ENCODE data around the gene TST. TPM values are rescaled to one million over a fixed set of nuclear protein-coding genes. Genes with fewer than 3 reads are reported as not detected.

Gene TST
- total and polyA plus RNA-seq, 7 donors: 29.1 to 1,038 (median 31.4) TPM

DNA sequence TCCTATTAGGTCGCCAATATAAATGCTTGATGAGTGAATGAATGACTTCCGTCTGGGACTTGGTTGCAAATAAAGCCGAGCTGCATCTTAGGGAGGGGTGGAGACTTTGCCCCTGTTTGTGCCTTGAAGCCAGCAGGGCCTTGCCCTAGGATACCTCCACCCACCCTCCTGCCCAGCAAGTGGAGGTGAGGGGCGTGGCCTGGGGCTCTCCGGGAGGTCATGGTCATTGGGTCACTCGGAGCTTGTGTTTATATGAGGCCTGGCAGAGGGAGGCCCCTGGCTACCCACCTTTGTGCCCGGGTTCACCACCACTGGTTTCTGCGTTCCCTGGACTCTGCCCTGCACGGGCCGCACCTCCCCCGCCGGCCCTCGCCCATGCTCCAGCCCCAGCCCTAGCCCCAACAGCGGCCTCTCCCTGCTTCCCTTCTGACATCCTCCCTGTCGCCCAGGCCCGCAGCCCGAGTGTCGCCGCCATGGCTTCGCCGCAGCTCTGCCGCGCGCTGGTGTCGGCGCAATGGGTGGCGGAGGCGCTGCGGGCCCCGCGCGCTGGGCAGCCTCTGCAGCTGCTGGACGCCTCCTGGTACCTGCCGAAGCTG is 4.6 kb upstream of the TST start:
- no peak for DNase-seq
- Histone ChIP-seq H3K27ac (no peak overlapping the region), H3K4me3 (no peak overlapping the region), H3K27me3 (no peaks in the 10 kb centered on the region), H3K9me3 (no peaks in the 10 kb centered on the region), H3K4me1 (peaks cover 0 to 28% (median 21%) of the 10 kb centered on the region in 4 donors), H3K36me3 (peaks cover 4 to 49% (median 22%) of the 10 kb centered on the region in 4 donors)
- no peak for TF ChIP-seq EP300 (IDR thresholded peaks at IDR 0.05)
- TF ChIP-seq POLR2A (IDR thresholded peaks at IDR 0.05): no peak
- TF ChIP-seq, protein P1, sequence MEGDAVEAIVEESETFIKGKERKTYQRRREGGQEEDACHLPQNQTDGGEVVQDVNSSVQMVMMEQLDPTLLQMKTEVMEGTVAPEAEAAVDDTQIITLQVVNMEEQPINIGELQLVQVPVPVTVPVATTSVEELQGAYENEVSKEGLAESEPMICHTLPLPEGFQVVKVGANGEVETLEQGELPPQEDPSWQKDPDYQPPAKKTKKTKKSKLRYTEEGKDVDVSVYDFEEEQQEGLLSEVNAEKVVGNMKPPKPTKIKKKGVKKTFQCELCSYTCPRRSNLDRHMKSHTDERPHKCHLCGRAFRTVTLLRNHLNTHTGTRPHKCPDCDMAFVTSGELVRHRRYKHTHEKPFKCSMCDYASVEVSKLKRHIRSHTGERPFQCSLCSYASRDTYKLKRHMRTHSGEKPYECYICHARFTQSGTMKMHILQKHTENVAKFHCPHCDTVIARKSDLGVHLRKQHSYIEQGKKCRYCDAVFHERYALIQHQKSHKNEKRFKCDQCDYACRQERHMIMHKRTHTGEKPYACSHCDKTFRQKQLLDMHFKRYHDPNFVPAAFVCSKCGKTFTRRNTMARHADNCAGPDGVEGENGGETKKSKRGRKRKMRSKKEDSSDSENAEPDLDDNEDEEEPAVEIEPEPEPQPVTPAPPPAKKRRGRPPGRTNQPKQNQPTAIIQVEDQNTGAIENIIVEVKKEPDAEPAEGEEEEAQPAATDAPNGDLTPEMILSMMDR (IDR thresholded peaks at IDR 0.05): no peak
- TF ChIP-seq POLR2AphosphoS5 (IDR thresholded peaks at IDR 0.05): no peak
- intact Hi-C loops (cut with DNase I): no loop called here
- 49 to 73% methylated on average over 34 of the region's 34 CpGs for WGBS, 2 donors

DNA sequence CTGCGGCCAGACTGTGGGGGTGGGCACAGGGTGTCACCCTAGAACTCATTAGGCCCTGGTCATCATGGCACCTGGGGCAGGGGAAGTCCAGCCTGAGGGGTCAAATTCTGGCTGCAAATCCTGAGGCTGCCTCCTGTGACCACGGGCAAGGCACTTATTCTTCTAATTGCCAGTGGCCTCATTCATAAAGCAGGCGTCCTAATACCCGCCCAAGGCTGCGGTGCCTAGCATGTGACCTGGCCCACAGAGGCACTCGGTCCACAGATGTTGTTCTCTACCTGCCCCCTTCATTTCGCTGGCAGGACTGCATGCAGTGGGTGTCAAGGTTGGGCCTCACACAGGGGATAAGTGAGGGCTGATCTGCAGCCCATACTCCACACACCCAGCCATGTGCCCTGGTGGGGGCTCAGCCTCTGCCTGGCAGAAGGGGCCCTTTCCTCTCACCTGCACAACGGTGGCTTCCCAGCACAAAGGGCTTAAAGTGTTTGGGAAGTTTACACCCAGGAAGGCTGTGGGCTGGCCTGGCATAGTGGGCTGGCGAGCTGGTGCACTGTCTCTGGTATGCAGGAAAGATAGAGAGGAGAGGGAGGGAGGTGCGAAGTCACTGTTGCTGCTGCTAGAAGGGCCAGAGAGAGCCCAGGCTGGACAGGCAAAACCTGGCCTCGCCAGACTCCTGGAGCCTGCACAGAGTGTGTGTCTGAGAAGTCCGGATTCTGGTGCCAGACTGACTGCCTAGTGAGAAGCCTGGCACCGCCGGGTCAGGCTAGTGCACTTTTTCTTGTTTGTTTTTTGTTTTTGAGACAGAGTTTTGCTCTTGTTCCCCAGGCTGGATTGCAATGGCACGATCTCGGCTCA is 3.5 kb upstream of the TST start:
- 37 to 71% methylated on average over 16 of the region's 16 CpGs for WGBS, 2 donors
- Histone ChIP-seq H3K4me3 (no peak overlapping the region), H3K36me3 (peaks cover 4 to 39% (median 18%) of the 10 kb centered on the region in 4 donors), H3K4me1 (peaks cover 0 to 39% (median 30%) of the 10 kb centered on the region in 4 donors), H3K9me3 (no peaks in the 10 kb centered on the region), H3K27me3 (no peaks in the 10 kb centered on the region), H3K27ac (no peak overlapping the region)
- TF ChIP-seq POLR2A (IDR thresholded peaks at IDR 0.05): no peak
- no peak for TF ChIP-seq POLR2AphosphoS5 (IDR thresholded peaks at IDR 0.05)
- TF ChIP-seq, protein P1 (IDR thresholded peaks at IDR 0.05): no peak
- no peak for TF ChIP-seq EP300 (IDR thresholded peaks at IDR 0.05)
- DNase-seq: no peak
- intact Hi-C loops (cut with DNase I): no loop called here

DNA sequence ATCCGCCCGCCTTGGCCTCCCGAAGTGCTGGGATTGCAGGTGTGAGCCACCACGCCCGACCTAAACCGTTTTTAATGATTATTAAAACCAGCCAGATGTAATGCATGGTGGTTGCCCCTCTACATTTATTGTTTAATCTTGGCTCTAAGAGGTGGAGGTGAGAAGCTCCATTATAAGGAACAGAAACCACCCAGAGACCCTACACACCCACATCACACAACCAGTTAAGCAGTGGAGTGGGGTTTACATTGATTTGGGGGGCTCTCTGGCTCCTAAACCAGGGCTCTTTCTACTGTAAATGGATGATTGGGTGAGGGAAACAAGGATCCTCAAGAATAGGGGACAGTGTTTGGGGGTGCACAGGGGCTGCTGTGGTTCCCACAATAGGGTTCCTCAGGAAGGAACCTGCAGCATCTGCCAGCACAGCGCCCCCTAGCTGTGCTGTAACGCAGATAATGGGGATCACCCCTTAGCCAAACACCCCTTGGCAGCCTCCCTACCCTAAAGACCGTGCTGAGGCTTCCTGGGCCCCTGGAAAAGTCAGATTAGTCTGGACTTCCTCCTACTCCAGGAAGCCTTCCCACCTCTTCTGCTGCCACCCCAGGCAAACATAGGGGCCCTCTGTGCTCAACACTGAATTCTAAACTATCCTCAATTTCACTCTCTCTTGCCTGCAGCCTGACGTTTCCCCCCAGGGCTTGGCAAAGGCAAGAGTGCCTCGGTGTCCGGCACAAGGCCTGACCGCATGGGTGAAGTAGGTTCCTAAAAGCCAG is 2.6 kb upstream of the TST start:
- no peak for DNase-seq
- Histone ChIP-seq H3K4me3 (no peak overlapping the region), H3K27ac (no peak overlapping the region), H3K9me3 (no peaks in the 10 kb centered on the region), H3K4me1 (peaks cover 0 to 47% (median 38%) of the 10 kb centered on the region in 4 donors), H3K27me3 (no peaks in the 10 kb centered on the region), H3K36me3 (peaks cover under 1 to 31% (median 10%) of the 10 kb centered on the region in 4 donors)
- no peak for TF ChIP-seq POLR2AphosphoS5 (IDR thresholded peaks at IDR 0.05)
- TF ChIP-seq, protein P1 (IDR thresholded peaks at IDR 0.05): peak in 3 of 4 experiments; percentile 51 to 58 (median 57)
- no peak for TF ChIP-seq EP300 (IDR thresholded peaks at IDR 0.05)
- no peak for TF ChIP-seq POLR2A (IDR thresholded peaks at IDR 0.05)
- 21 to 60% methylated on average over 13 of the region's 13 CpGs for WGBS, 2 donors
- intact Hi-C loops (cut with DNase I): loop anchor here (2.0 kb wide), 1 partner anchor 29 kb away; the partner anchor contains the start of gene KCTD17

DNA sequence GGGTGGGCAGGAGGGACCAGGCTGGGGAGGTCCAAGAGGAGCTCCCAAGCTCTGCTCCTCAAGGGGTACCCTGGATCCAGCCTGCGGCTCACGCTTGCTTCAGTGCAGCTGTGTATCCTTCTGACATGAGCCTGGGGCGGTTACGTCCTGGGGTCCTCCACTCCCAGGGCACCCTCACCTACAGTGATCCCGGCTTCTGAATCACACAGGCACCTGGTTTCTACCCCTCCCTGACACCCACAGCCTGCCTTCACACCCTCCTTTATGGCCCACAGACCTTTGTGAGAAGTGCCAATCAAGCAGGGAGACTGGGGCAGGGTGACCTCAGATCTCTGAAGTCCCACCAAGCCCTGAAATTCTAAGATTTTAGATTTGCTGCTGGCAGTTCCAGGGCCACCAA is 1.8 kb upstream of the TST start:
- H3K27ac ChIP-seq: peak overlapping the region in 3 of 4 donors; percentile 88 to 93 (median 89)
- DNase-seq: no peak
- intact Hi-C loops (cut with DNase I): loop anchor here (2.0 kb wide), 1 partner anchor 30 kb away; the partner anchor contains the start of gene KCTD17
- H3K9me3 ChIP-seq: no peaks in the 10 kb centered on the region
- peaks cover 0 to 56% (median 43%) of the 10 kb centered on the region in 4 donors for H3K4me1 ChIP-seq
- H3K27me3 ChIP-seq: no peaks in the 10 kb centered on the region
- TF ChIP-seq POLR2AphosphoS5 (IDR thresholded peaks at IDR 0.05): no peak
- TF ChIP-seq EP300 (IDR thresholded peaks at IDR 0.05): no peak
- H3K36me3 ChIP-seq: peaks cover 0 to 23% (median 7%) of the 10 kb centered on the region in 4 donors
- WGBS, 2 donors: 22 to 69% methylated on average over 5 of the region's 5 CpGs
- H3K4me3 ChIP-seq: peak overlapping the region in 1 of 4 donors; percentile 86
